Mesenchymal stem cell (in vitro differentiated cells and primary cell): Measurements from ENCODE around the gene STK25.

Source experiments
- DNase-seq: peaks from one replicate; pipeline ENCODE4 v3.0.0-alpha.2; 2013
- H2AFZ ChIP-seq: one replicate; pipeline ENCODE4 v1.6.1; 2013; ENCODE audit warnings: low read depth, mild to moderate bottlenecking, control low read depth, inconsistent platforms, low read length, moderate library complexity
- H2AK5ac ChIP-seq: 2 replicates; pipeline ENCODE4 v1.6.1; 2013; ENCODE audit warnings: low read length, moderate library complexity, mild to moderate bottlenecking, inconsistent platforms; ENCODE audit not compliant: severe bottlenecking
- H2BK120ac ChIP-seq: one replicate; pipeline ENCODE4 v1.6.1; 2013; ENCODE audit warnings: low read depth, mild to moderate bottlenecking, inconsistent platforms, low read length, moderate library complexity
- H2BK12ac ChIP-seq, 2 experiments: one replicate each; pipeline ENCODE4 v1.6.1; 2013; ENCODE audit warnings: inconsistent platforms in 2 of 2, low read length in 2 of 2, mild to moderate bottlenecking in 2 of 2, moderate library complexity in 2 of 2, control low read depth in 1 of 2
- H2BK15ac ChIP-seq: one replicate; pipeline ENCODE4 v1.6.1; 2013; ENCODE audit warnings: mild to moderate bottlenecking, low read depth, inconsistent platforms; ENCODE audit not compliant: poor library complexity, severe bottlenecking
- H2BK5ac ChIP-seq: 2 replicates; pipeline ENCODE4 v1.6.1; 2013; ENCODE audit warnings: low read depth, mild to moderate bottlenecking, low read length, control low read depth, inconsistent platforms; ENCODE audit not compliant: poor library complexity, severe bottlenecking
- H3K14ac ChIP-seq, 2 experiments: one replicate each; pipeline ENCODE4 v1.6.1; 2013; ENCODE audit warnings: inconsistent platforms in 2 of 2, low read length in 2 of 2, control low read depth in 1 of 2, mild to moderate bottlenecking in 1 of 2, moderate library complexity in 1 of 2
- H3K18ac ChIP-seq, 2 experiments: one replicate each; pipeline ENCODE4 v1.6.1; 2013; ENCODE audit warnings: inconsistent platforms in 2 of 2, low read length in 2 of 2, control low read depth in 1 of 2, low read depth in 1 of 2, mild to moderate bottlenecking in 1 of 2
- H3K23ac ChIP-seq, 2 experiments: one replicate each; pipeline ENCODE4 v1.6.1; 2013; ENCODE audit warnings: inconsistent platforms in 2 of 2, low read length in 2 of 2, mild to moderate bottlenecking in 2 of 2, moderate library complexity in 2 of 2, control low read depth in 1 of 2
- H3K27ac ChIP-seq: 2 replicates; pipeline ENCODE4 v1.5.1; 2013; ENCODE audit warnings: mild to moderate bottlenecking, moderate library complexity, low read length, control low read depth, inconsistent platforms; ENCODE audit not compliant: poor library complexity, severe bottlenecking
- H3K27me3 ChIP-seq, 2 experiments: 2 replicates each; pipeline versions ENCODE4 v1.6.1 to v1.7.0; 2013; ENCODE audit warnings: low read length in 2 of 2, mild to moderate bottlenecking in 2 of 2, moderate library complexity in 2 of 2, control low read depth in 1 of 2, inconsistent platforms in 1 of 2; ENCODE audit not compliant: control insufficient read depth in 1 of 2, insufficient read depth in 1 of 2
- H3K36me3 ChIP-seq, 2 experiments: 2 replicates each; pipeline versions ENCODE4 v1.6.1 to v1.7.0; 2013; ENCODE audit warnings: low read length in 2 of 2, control low read depth in 1 of 2, inconsistent platforms in 1 of 2, low read depth in 1 of 2, mild to moderate bottlenecking in 1 of 2; ENCODE audit not compliant: insufficient read depth in 2 of 2, control insufficient read depth in 1 of 2
- H3K4ac ChIP-seq, 2 experiments: one replicate each; pipeline ENCODE4 v1.6.1; 2013; ENCODE audit warnings: inconsistent platforms in 2 of 2, low read length in 2 of 2, mild to moderate bottlenecking in 2 of 2, moderate library complexity in 2 of 2, control low read depth in 1 of 2, low read depth in 1 of 2
- H3K4me1 ChIP-seq: 2 replicates; pipeline ENCODE4 v1.6.1; 2013; ENCODE audit warnings: low read depth, low read length, control low read depth; ENCODE audit not compliant: control insufficient read depth, insufficient read depth
- H3K4me2 ChIP-seq: 2 replicates; pipeline ENCODE4 v1.6.1; 2013; ENCODE audit warnings: low read length, mild to moderate bottlenecking, inconsistent platforms; ENCODE audit not compliant: poor library complexity, severe bottlenecking
- H3K4me3 ChIP-seq, 2 experiments: 2 replicates each; pipeline versions ENCODE4 v1.5.1 to v1.7.0; 2013; ENCODE audit warnings: low read length in 2 of 2, mild to moderate bottlenecking in 2 of 2, control low read depth in 1 of 2, low read depth in 1 of 2; ENCODE audit not compliant: insufficient read depth in 1 of 2
- H3K79me1 ChIP-seq: replicated peaks from 2 replicates; pipeline ENCODE4 v1.6.1; 2013; ENCODE audit warnings: mild to moderate bottlenecking, control low read depth, low read length, inconsistent platforms; ENCODE audit not compliant: poor library complexity, severe bottlenecking
- H3K9ac ChIP-seq: 2 replicates; pipeline ENCODE4 v1.7.0; 2013; ENCODE audit warnings: mild to moderate bottlenecking, low read length, moderate library complexity
- H3K9me3 ChIP-seq: 2 replicates; pipeline ENCODE4 v1.7.0; 2013; ENCODE audit warnings: mild to moderate bottlenecking, low read length; ENCODE audit not compliant: control insufficient read depth
- H4K8ac ChIP-seq: one replicate; pipeline ENCODE4 v1.6.1; 2013; ENCODE audit warnings: inconsistent platforms, mild to moderate bottlenecking, low read length, moderate library complexity
- H4K91ac ChIP-seq: one replicate; pipeline ENCODE4 v1.6.1; 2013; ENCODE audit warnings: mild to moderate bottlenecking, low read length, inconsistent platforms
- WGBS: methylation state at CpG from one replicate; pipeline ENCODE4 v1.1.7; 2013; ENCODE audit warnings: mixed read lengths; 5-methylcytosine and 5-hydroxymethylcytosine counted together

STK25 gene

GRCh38 chr2:241465543-241465942 lies 42.8 kb downstream of the STK25 start:
- peaks cover 15 to 21% of the 10 kb centered on the region in 2 experiments for H3K36me3 ChIP-seq
- no peak overlapping the region for H4K91ac ChIP-seq
- no peak for DNase-seq
- no peak overlapping the region for H3K4me3 ChIP-seq
- no peak overlapping the region for H2AK5ac ChIP-seq
- no peak overlapping the region for H3K4me2 ChIP-seq
- peaks cover 3% of the 10 kb centered on the region for H3K4me1 ChIP-seq
- no peak overlapping the region for H2BK120ac ChIP-seq
- no peak overlapping the region for H2BK5ac ChIP-seq
- WGBS: 72% methylated on average over 9 of the region's 12 CpGs
- no peak overlapping the region for H2AFZ ChIP-seq
- H4K8ac ChIP-seq: no peak overlapping the region
- H2BK12ac ChIP-seq: no peak overlapping the region
- H3K4ac ChIP-seq: no peak overlapping the region
- no peak overlapping the region for H3K18ac ChIP-seq
- H3K27me3 ChIP-seq: no peaks in the 10 kb centered on the region
- no peaks in the 10 kb centered on the region for H3K79me1 ChIP-seq
- no peak overlapping the region for H3K27ac ChIP-seq
- H3K9me3 ChIP-seq: no peaks in the 10 kb centered on the region
- no peak overlapping the region for H2BK15ac ChIP-seq
- no peak overlapping the region for H3K9ac ChIP-seq
- H3K23ac ChIP-seq: no peak overlapping the region
- H3K14ac ChIP-seq: no peak overlapping the region

GRCh38 chr2:241463276-241464135 lies 44.9 kb downstream of the STK25 start:
- H2BK15ac ChIP-seq: no peak overlapping the region
- no peaks in the 10 kb centered on the region for H3K9me3 ChIP-seq
- H2BK5ac ChIP-seq: no peak overlapping the region
- no peak overlapping the region for H3K4me3 ChIP-seq
- H2BK12ac ChIP-seq: no peak overlapping the region
- H3K27ac ChIP-seq: no peak overlapping the region
- H2AFZ ChIP-seq: no peak overlapping the region
- no peak overlapping the region for H3K23ac ChIP-seq
- 98% methylated on average over 17 of the region's 18 CpGs for WGBS
- peaks cover 16 to 24% of the 10 kb centered on the region in 2 experiments for H3K36me3 ChIP-seq
- H3K14ac ChIP-seq: peak overlapping the region in 1 of 2 experiments; percentile 53
- H3K27me3 ChIP-seq: no peaks in the 10 kb centered on the region
- peaks cover 3% of the 10 kb centered on the region for H3K4me1 ChIP-seq
- no peak overlapping the region for H3K18ac ChIP-seq
- H3K9ac ChIP-seq: no peak overlapping the region
- H3K79me1 ChIP-seq: no peaks in the 10 kb centered on the region
- no peak overlapping the region for H2BK120ac ChIP-seq
- H3K4ac ChIP-seq: no peak overlapping the region
- DNase-seq: no peak
- no peak overlapping the region for H3K4me2 ChIP-seq
- no peak overlapping the region for H4K91ac ChIP-seq
- no peak overlapping the region for H4K8ac ChIP-seq
- H2AK5ac ChIP-seq: no peak overlapping the region

DNA sequence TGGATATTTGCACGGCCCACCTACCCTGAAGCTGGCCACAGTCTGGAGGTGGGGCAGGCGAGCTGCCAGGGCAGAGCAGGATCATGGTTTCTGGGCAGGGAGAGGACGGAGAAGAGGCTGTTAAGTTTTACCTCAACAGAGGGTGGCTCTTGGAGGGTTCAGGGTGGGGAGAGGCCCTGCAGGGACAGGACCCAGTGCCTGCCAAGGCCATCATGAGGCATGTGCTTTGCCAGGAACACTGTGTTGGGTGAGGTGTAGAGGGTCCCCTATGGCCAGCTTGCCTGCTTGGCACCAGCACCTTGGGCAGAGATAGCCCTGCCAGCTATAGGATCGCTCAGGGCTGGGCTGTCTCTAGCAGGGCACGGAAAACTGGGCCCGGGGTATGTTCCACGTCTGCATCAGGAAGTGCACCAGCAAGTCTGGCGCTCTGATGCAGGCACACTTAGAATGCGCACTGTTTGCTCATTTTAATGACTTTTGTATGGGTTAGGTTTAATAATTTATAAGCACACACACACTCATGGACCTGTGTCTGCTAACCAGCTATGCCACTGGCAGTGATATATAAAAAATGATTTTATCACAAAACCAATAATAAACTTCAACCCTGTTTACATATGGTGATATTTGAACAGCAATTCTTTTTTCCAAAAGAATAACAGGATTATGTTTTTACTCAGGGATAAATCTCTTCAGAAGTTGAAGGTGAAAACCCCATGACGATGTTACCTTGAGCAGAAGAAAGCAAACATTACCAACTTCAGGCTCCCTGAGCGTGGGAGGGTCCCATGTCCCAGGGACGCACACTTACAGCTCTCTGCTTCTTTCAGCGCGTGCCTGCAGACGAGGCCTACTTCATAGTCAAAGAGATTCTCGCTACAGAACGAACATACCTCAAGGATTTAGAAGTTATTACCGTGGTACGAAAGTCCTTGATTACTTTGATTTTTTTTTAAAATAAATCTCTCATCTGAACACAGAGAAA lies 46.4 kb downstream of the STK25 start:
- 93% methylated on average over 15 of the region's 19 CpGs for WGBS
- no peak overlapping the region for H3K4me2 ChIP-seq
- peaks cover 16 to 18% of the 10 kb centered on the region in 2 experiments for H3K36me3 ChIP-seq
- no peak overlapping the region for H3K14ac ChIP-seq
- H3K4me1 ChIP-seq: peaks cover 3% of the 10 kb centered on the region
- H2BK15ac ChIP-seq: no peak overlapping the region
- no peak overlapping the region for H4K8ac ChIP-seq
- no peak overlapping the region for H3K9ac ChIP-seq
- no peak overlapping the region for H3K4ac ChIP-seq
- no peak overlapping the region for H2BK5ac ChIP-seq
- H3K23ac ChIP-seq: no peak overlapping the region
- H2BK12ac ChIP-seq: no peak overlapping the region
- no peak overlapping the region for H3K27ac ChIP-seq
- no peaks in the 10 kb centered on the region for H3K79me1 ChIP-seq
- H3K27me3 ChIP-seq: no peaks in the 10 kb centered on the region
- H3K4me3 ChIP-seq: peak overlapping the region in 1 of 2 experiments; percentile 8
- H4K91ac ChIP-seq: no peak overlapping the region
- no peak overlapping the region for H2BK120ac ChIP-seq
- no peak for DNase-seq
- no peak overlapping the region for H2AK5ac ChIP-seq
- no peak overlapping the region for H3K18ac ChIP-seq
- H2AFZ ChIP-seq: no peak overlapping the region
- no peaks in the 10 kb centered on the region for H3K9me3 ChIP-seq

DNA sequence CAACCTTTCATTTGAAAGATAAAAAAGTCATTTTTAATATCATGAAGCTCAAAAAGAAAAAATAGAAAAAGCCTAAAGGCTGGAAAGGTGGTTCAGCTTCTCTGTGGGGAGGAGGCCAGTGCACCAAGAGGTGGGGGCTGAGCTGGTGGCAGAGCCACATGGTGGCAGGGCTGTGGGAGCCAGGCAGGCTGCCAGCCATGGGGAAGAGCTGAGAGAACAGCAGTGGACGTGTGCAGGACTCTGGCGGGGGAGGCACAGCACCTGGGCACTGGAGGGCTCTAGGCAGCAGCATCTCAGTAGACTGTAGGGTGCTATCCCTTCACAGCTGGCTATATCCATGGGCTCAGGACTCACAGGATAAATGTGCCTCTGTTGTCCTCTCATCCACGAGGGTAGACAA lies 47.8 kb downstream of the STK25 start:
- Histone ChIP-seq H4K8ac (no peak overlapping the region), H3K9ac (no peak overlapping the region), H2BK15ac (no peak overlapping the region), H3K4me1 (peaks cover 3% of the 10 kb centered on the region), H3K14ac (no peak overlapping the region), H2BK12ac (no peak overlapping the region), H4K91ac (no peak overlapping the region), H2AFZ (no peak overlapping the region), H2BK120ac (no peak overlapping the region), H3K4me2 (no peak overlapping the region), H2AK5ac (no peak overlapping the region), H3K27me3 (no peaks in the 10 kb centered on the region), H3K23ac (no peak overlapping the region), H3K4me3 (no peak overlapping the region), H3K18ac (no peak overlapping the region), H3K36me3 (peaks cover 13 to 18% of the 10 kb centered on the region in 2 experiments), H3K4ac (no peak overlapping the region), H3K79me1 (no peaks in the 10 kb centered on the region), H3K27ac (no peak overlapping the region), H2BK5ac (no peak overlapping the region), H3K9me3 (no peaks in the 10 kb centered on the region)
- 78% methylated on average over 3 of the region's 3 CpGs for WGBS
- DNase-seq: no peak
